ENCODE measurements around the gene VSTM5. TPM values are rescaled to one million over a fixed set of nuclear protein-coding genes. Genes with fewer than 3 reads are reported as not detected.
A peak's percentile ranks its signal among the peaks of the same experiment; 100 is the strongest.

VSTM5 gene
- total and polyA plus RNA-seq, 2 donors from 2014 or later = 0.41 to 1.8 TPM

GRCh38 chr11:93819966-93820695, 30.3 kb downstream of the VSTM5 start:
- no peak for FAIRE-seq
- DNase-seq = peak in 1 of 5 donors; percentile 45
- intact Hi-C loops (cut with DNase I) = no loop called here

GRCh38 chr11:93817426-93818348, 32.7 kb downstream of the VSTM5 start:
- intact Hi-C loops (cut with DNase I) = no loop called here

More at GRCh38 chr11:93819966-93820695, 30.3 kb downstream of the VSTM5 start:
- H3K4me1 ChIP-seq (ENCODE audit: control insufficient read depth in 2 of 3, insufficient read depth in 2 of 3, low read depth in 1 of 3, low read length in 3 of 3) = peaks cover 0 to 12% (median 4%) of the 10 kb centered on the region in 3 donors
- H3K36me3 ChIP-seq (ENCODE audit: control insufficient read depth in 2 of 3, insufficient read depth in 3 of 3, low read length in 3 of 3) = peaks cover 0 to 5% (median 0%) of the 10 kb centered on the region in 3 donors
- peak overlapping the region in 1 of 2 donors; percentile 14 for H3K27ac ChIP-seq (ENCODE audit: low read depth in 2 of 2, low read length in 2 of 2)
- H3K4me3 ChIP-seq (ENCODE audit: low read length in 3 of 3) = no peak overlapping the region
- H3K9ac ChIP-seq (ENCODE audit: low read length in 3 of 3) = no peak overlapping the region
- H3K9me3 ChIP-seq (ENCODE audit: control insufficient read depth in 2 of 3, insufficient read depth in 1 of 3, low read length in 3 of 3) = no peaks in the 10 kb centered on the region
- TF ChIP-seq CTCF (IDR thresholded peaks at IDR 0.05; ENCODE audit: borderline replicate concordance, extremely low read depth, insufficient read depth) = no peak
- no peaks in the 10 kb centered on the region for H3K27me3 ChIP-seq (ENCODE audit: control insufficient read depth, insufficient read depth, low read length)

GRCh38 chr11:93814966-93815633, 35.3 kb downstream of the VSTM5 start:
- Histone ChIP-seq H3K4me3 (ENCODE audit: low read length in 3 of 3) (no peak overlapping the region), H3K27ac (ENCODE audit: low read depth in 2 of 2, low read length in 2 of 2) (no peak overlapping the region), H3K36me3 (ENCODE audit: control insufficient read depth in 2 of 3, insufficient read depth in 3 of 3, low read length in 3 of 3) (peaks cover 4 to 21% (median 14%) of the 10 kb centered on the region in 3 donors), H3K9ac (ENCODE audit: low read length in 3 of 3) (no peak overlapping the region), H3K9me3 (ENCODE audit: control insufficient read depth in 2 of 3, insufficient read depth in 1 of 3, low read length in 3 of 3) (no peaks in the 10 kb centered on the region), H3K4me1 (ENCODE audit: control insufficient read depth in 2 of 3, insufficient read depth in 2 of 3, low read depth in 1 of 3, low read length in 3 of 3) (peaks cover 0 to 2% (median 0%) of the 10 kb centered on the region in 3 donors), H3K27me3 (ENCODE audit: control insufficient read depth, insufficient read depth, low read length) (no peaks in the 10 kb centered on the region)
- intact Hi-C loops (cut with DNase I) = no loop called here
- no peak for FAIRE-seq
- TF ChIP-seq CTCF (IDR thresholded peaks at IDR 0.05; ENCODE audit: borderline replicate concordance, extremely low read depth, insufficient read depth) = no peak
- DNase-seq = no peak

More at GRCh38 chr11:93817426-93818348, 32.7 kb downstream of the VSTM5 start:
- Histone ChIP-seq H3K9ac (ENCODE audit: low read length in 3 of 3) (no peak overlapping the region), H3K9me3 (ENCODE audit: control insufficient read depth in 2 of 3, insufficient read depth in 1 of 3, low read length in 3 of 3) (no peaks in the 10 kb centered on the region), H3K4me3 (ENCODE audit: low read length in 3 of 3) (no peak overlapping the region), H3K27ac (ENCODE audit: low read depth in 2 of 2, low read length in 2 of 2) (no peak overlapping the region), H3K4me1 (ENCODE audit: control insufficient read depth in 2 of 3, insufficient read depth in 2 of 3, low read depth in 1 of 3, low read length in 3 of 3) (peaks cover 0 to 12% (median 4%) of the 10 kb centered on the region in 3 donors), H3K27me3 (ENCODE audit: control insufficient read depth, insufficient read depth, low read length) (no peaks in the 10 kb centered on the region), H3K36me3 (ENCODE audit: control insufficient read depth in 2 of 3, insufficient read depth in 3 of 3, low read length in 3 of 3) (peaks cover under 1 to 7% (median 4%) of the 10 kb centered on the region in 3 donors)
- DNase-seq (no peak), FAIRE-seq (no peak)
- no peak for TF ChIP-seq CTCF (IDR thresholded peaks at IDR 0.05; ENCODE audit: borderline replicate concordance, extremely low read depth, insufficient read depth)

Measured in kidney (tissue), 14 donors.